Measurements from ENCODE around the gene TPPP3.

GRCh38 chr16:67411339-67411738, 18.0 kb upstream of the TPPP3 start:
- TF ChIP-seq CTCF (IDR thresholded peaks at IDR 0.05): no peak
- no peak for TF ChIP-seq POLR2AphosphoS5 (IDR thresholded peaks at IDR 0.05; ENCODE audit: low read depth, low read length)
- no peak for TF ChIP-seq REST (IDR thresholded peaks at IDR 0.05; ENCODE audit: insufficient read depth in 1 of 2, low read depth in 2 of 2, low read length in 1 of 2)
- no peak for TF ChIP-seq TCF7L2 (IDR thresholded peaks at IDR 0.05; ENCODE audit: low read depth, low read length)
